HG03439 (cell line): ENCODE measurements around the gene BPHL.
"Not testable (repeated sequence)": the region's sequence is repeated elsewhere in the genome, so short reads cannot be mapped to it uniquely, and the experiment has no call there.

Experiments
- ATAC-seq: cut with Tn5 transposase; IDR thresholded peaks from one replicate; pipeline ENCODE4 v1.9.1; 2021; ENCODE audit warnings: mild to moderate bottlenecking, moderate library complexity; ENCODE audit not compliant: unreplicated experiment

The BPHL gene

DNA sequence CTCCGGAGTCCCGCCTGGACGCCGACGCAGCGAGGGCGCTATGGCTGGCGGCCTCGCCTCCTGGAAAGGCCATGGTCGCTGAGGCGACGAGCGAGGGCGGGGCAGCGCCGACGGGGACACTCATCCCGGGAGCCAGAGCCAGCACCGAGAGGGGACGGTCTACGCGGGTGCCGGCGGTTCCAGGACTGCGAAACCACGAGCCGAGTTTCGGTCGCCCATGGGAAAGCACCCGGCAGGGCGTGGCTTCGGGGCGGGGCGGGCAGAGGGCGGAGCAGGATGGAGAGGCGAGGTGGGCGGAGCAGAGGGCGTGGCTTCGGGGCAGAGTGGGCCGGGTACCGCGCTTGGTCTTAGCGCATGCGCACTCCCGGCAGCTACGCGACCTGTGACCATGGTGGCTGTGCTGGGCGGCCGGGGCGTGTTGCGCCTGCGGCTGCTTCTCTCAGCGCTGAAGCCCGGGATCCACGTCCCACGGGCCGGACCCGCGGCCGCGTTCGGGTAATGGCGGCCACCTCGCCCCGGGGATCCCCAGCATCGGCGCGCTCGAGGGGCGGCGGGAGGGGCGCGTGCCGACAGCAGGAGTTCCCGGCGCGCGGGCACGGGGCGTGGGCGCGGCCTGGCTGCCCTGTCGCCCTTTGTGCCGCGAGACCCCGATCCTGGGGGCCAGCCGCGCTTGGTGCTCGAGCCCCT, at the start of gene BPHL:
TSS of gene BPHL (plus strand) at position 359 of the 687 bp plus-strand sequence. CDS start at position 389, 30 bp downstream.
- ATAC-seq = peak; percentile 89

DNA sequence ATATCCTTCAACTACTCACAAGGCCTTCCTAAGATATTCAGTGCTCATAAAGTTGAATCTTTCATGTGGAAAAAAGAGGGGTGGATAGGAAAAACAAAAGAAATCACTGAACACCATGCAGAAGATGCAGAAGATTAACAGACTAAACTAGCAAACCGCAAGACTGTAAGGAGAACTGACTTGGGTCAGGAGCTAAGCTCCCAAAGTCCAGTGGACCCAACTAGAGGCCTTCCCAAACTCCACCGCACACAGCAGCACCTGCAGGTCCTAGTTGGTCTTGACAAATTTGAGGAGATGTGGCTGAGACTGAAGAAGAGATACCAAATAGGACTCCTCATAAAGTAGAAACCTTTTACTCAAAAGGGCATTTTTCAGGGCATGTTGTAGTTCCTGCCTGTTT, 46.9 kb upstream of the BPHL start:
- no peak for ATAC-seq

DNA sequence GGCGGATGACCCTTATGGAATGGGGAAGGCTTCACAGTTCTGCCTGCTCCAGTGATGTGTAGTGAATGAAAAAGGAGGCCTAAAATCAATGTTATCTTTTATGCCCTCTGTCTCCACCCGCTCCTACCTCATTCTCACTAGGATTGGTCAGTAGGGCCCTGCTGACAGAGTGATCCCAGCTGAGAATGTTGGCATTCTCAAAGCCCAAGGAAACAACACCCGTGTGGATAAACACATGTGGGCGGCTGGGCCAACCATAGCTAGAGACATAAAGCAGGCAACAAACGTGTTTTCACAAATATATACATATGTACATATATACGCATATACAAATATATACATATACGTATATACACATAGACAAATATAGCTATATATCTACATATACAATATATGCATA, 45.7 kb upstream of the BPHL start:
- ATAC-seq = no peak

DNA sequence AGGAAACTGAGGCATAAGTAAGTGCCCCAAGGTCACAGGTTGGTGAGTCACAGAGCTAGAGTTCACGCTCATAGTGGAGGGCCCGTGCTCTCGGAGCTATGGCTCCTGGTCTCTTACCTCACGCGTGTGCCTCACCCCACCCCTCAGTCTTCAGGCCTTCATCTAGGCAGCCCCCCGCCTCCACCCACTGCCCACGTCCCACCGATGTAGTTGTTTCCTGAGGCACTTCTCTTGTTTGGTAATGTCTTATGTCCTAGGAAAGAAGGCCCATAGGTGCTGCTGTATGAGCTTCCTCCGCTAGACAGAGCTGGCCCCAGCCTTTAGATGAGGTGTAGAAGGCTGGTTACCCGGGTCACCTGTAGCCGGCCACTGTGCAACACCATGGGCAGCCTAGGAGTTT, 45.1 kb upstream of the BPHL start:
- ATAC-seq = no peak

DNA sequence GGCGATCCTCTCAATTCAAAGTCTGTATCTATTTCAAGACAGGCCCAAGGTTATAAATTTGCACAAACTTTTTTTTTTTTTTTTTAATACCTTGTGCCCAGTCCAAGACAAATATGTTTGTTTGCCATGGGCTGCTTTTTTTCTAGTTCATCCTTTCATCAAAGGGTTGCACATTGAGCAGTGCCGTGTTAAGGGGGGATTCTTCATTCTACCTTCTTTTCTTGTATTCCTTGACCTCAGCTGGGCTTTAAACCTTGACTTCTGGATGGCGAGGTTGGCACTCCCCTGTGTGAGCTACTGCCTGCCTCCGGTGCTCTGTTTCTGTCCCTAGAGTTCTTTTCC, 42.8 kb upstream of the BPHL start:
- no peak for ATAC-seq

DNA sequence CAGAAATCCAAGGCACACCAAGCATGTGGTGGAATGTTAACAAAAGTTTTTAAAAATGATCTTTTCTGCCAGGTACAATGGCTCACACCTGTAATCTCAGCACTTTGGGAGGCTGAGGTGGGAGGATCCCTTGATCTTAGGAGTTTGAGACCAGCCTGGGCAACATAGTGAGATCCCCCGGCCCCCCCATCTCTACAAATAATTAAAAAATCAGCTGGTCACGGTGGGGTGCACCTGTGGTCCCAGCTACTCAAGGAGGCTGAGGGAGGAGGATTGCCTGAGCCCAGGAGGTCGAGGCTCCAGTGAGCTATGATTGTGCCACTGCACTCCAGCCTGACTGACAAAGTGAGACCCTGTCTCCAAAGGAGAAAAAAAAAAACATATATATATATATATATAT, 42.2 kb upstream of the BPHL start:
- no peak for ATAC-seq

DNA sequence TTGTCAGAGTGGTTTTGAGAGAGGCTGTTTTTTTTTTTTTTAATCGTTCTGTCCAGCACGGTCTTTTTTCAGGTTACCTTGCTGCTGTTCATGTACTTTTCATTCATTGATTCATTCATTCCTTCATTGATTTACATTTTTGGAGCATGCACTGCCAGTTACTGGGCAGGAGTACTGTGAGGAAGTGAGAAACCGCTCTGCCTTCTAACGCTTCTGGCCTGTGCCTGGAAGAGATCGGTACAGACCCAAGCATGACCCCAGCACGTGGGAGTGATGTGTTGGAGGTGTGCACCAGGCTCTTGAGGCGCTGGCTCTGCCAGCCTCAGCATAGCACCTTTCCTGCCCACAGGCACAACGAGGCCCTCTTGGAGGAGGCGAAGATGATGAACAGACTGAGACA, 41.1 kb upstream of the BPHL start:
- no peak for ATAC-seq

DNA sequence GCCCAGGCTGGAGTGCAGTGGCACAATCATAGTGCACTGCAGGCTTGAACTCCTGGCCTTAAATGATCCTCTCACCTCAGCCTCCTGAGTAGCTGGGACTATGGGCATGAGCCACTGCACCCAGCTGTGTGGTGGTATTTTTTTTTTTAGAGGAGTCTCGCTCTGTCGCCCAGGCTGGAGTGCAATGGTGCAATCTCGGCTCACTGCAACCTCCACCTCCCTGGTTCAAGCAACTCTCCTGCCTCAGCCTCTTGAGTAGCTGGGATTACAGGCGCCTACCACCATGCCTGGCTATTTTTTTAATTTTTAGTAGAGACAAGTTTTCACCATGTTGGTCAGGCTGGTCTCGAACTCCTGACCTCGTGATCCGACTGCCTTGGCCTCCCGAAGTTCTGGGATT, 39.6 kb upstream of the BPHL start:
- not testable (repeated sequence) for ATAC-seq

DNA sequence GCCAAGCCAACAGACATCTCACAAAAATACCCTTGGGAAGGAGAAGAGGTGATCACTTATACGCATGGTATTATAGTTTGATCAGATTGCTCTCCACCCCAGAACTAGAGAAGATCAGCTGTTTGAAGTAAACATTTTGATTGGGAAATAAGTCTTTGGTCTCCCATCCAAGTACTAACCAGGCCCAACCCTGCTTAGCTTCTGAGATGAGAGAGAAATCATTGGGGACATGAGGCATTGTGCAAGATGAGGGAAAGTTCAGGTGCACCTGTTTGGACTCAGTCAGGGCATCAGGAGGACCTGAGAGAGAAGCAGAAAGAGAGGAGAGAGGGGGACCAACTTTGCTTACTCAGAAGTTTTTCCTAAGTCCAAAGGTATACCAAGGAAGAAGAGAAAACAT, 38.8 kb upstream of the BPHL start:
- ATAC-seq = no peak

DNA sequence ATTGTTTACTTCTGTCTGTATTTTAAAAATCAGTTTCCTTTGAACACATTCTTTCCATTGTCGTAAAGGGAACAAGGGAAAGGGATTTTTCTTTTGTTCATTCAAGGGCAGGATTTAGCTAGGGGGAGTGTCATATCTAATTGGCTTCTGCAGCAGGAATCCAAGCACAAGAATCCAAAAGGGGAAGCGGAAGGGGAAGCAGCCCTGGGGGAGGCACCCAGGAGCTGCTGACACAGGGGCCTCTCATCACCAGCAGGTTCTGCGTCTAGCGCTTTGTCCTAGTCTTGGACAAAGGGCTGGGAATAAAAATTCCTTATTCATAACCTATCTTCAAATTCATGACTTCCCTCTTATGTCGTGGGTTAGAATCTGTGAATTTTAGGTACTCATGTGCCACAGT, 36.6 kb upstream of the BPHL start:
- no peak for ATAC-seq

DNA sequence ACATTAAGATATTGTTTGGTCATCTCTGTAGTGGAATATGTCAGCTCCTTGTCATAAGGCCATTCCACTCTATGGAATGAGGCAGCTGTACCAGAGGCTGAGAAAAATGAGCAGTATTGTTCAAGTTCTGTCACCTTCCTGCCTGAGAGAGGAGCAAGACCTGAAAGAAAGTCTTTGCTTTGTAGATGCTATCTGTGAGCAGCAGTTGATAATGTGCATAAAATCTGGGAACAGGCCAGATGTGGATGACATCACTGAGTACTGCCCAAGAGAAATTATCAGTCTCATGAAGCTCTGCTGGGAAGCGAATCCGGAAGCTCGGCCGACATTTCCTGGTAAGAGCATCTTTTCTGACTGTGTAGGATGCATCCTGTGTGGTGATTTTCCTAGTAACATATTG, 33.4 kb upstream of the BPHL start:
- no peak for ATAC-seq

DNA sequence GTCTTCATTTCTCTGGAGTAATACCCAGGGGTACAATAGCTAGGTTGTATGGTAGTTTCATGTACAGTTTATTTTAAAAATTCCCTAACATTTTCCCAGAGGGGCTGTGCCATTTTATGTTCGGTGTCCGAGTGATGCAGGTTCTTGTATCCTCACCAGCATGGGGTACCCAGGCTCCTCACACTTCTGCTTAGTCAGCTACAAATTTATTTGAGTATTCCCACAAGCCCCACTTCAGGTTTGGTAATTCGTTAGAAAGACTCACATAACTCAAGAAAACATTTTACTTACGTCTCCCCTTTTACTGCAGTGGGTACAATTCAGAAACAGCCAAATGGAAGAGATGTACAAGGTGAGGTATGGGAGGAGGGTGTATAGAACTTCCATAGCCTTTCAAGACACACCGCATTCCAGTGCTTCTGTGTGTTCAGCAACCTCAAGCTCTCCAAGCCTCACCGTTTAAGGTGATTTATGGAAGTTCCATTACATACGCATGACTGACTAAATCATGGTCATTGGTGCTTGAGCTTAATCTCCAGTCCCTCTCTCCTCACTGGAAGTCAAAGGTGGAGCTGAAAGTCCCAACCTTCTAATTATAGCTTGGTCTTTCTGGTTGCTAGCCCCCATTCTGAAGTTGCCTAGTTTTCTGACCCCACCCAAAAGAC, 32.1 kb upstream of the BPHL start:
- no peak for ATAC-seq

DNA sequence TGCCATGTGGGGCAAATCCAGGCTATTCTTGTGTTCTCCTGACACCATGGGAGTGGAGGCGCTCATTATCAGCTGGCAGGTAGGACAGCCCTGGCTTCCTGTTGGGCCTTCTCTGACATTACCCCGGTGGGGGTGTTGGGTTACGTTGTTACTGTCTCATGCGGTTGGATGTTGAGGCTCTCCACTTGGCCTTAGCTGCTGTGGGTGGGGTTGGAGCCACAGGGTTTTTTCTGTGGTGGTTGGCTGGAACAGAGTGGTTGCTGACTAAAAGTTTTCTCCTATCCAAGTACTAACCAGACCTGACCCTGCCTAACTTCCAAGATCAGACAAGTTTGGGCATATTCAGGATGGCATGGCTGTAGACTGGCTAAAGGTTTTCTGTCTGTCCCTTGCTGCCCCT, 30.1 kb upstream of the BPHL start:
- no peak for ATAC-seq

DNA sequence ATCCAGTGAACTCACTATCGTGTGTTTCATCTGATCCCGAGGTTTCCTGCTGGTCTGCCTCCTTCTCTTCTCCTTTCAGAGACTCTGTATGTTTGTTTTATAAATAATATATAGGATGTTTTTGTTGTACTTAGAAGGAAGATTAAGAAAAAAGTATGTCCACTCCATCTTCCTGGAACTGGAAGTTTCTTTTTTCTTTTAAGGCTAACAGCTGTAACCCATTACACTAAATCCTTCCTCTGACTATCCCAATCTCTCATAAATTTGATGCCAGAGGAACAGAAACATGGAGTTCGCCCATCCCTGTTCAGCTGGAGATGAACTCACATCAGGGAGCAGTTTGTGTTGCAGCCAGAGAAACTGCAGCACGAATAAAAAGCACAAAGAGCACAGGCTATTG, 29.5 kb upstream of the BPHL start:
- ATAC-seq = no peak

DNA sequence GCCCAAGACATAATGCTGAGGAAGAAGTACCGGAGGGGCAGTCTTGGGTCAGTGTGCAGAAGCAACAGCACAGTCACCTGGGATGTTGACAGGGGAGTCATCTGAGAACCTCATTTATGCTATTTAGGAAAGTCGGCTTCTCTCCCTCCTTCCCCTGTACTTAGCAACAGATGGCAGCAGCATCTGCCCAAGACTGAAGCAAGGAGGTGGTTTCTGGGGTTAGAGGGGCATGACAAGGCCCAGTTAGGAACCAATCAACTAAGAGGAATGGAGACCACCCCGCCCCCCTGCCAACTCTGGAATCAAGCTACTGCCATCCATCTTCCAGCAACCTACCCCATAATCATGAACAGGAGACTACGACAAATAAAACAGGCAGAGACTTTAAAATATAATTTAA, 28.5 kb upstream of the BPHL start:
- ATAC-seq = no peak

DNA sequence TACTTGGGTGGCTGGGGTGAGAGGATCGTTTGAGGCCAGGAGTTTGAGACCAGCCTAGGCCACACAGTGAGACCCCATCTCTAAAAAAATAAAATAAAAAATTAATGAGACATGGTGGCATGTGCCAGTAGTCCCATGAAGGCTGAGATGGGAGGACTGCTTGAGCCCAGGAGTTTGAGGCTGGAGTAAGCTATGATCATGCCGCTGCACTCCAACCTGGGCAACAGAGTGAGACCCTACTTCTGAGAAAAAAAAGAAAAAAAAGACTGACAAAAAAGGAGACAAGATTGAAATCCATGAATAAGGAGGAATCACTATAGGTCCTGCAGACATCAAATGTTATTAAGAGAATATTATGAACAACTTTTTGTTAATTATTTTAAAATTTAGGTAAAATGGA, 23.7 kb upstream of the BPHL start:
- ATAC-seq = no peak

DNA sequence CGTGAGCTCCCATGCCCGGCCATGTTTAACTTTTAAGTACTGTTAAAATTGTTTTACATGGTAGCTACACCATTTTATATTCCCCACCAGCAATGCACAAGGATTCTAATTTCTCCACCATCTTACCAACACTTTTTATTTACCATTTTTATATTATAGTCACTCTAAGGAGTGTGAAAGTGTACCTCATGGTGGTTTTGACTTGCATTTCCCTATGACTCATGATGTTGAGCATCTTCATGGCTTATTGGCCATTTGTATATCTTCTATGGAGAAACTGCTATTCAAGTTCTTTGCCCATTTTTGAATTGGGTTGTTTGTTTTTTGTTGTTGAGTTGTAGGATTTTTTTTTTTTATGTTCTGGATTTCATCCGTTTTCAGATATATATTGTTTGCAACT, 15.6 kb upstream of the BPHL start:
- no peak for ATAC-seq

DNA sequence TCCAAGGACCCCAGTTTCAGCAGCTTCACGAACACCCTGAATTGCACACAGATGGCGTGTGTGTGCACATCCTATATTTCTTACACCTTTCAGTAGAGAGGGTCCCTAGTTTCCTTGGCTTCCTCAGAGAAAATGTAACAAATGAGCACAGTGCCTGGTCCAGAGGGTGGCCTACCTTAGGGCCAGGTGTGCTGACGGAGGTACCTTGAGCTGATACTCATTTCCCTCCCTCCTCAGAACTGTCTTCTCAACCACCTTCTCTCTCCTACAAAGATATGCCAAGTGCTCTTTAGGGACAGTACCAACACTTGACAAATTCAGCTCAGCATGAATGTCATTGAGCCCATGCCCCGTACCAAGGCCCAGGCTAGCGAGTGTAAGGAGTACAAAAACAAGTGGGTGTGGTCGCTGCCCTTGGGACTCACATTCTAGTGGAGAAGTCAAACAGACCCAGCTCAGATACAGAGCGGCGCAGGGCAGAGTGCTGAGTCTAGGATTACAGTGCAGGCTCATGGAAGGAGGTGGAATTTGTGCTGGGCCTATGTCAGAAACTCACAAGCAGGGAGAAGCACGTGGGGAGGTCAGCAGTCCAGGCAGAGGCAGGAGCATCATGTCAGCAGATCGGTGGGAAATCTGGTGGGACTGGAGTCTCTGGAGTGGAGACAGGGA, 9.6 kb upstream of the BPHL start:
- ATAC-seq = no peak

DNA sequence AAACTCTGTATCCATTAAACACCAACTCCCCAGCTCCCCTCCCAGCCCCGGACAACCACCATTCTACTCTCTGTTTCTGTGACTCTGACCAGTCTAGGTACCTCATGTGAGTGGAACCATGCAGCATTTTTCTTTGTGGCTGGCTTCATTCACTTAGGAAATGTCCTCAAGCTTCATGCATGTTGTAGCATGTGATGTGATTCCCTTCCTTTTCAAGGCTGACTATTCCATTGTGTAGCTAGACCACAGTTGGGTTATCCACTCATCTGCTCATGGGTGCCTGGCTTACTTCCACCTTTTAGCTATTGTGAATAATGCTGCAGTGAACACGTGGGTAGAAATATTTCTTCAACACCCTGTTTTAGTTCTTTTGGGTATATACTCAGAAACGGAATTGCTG, 8.8 kb upstream of the BPHL start:
- no peak for ATAC-seq

DNA sequence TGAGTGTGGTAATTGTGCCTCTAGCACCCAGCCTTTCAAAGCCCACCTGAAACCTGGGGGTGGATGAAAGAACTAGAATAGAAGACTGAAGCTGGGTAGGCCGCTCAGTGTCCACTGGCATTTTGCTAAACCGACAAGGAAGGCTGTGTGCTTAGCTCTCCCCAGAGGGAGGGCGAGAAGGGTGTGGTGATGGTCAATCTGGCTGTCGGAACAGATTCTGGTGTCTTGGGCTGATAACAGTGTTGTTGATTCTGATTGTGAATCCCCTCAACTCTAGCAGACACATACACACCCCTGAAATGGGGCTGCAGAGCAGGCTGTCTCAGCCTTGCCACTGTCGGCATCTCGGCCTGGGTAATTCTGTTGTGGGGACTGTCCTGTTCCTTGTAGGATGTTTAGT, 4.1 kb upstream of the BPHL start:
- ATAC-seq = no peak

DNA sequence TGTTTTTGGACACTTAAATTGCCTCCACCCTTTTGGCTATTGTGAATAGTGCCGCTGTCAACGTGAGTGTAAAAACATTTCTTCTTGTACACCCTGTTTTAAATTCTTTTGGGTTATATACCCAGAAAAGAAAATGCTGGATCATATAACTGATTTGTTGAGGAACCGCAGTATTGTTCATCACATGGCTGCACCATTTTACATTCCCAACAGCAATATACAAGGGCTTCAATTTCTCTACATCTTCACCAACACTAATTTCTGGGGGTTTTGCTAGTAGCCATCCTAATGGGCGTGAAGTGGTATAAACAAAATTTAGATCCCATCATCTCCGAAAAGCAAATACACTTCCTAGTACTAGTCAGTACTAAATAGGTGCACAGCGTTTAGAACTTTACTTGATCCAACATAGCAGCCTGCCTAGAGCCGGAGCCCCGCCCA, 579 bp upstream of the BPHL start:
- no peak for ATAC-seq

DNA sequence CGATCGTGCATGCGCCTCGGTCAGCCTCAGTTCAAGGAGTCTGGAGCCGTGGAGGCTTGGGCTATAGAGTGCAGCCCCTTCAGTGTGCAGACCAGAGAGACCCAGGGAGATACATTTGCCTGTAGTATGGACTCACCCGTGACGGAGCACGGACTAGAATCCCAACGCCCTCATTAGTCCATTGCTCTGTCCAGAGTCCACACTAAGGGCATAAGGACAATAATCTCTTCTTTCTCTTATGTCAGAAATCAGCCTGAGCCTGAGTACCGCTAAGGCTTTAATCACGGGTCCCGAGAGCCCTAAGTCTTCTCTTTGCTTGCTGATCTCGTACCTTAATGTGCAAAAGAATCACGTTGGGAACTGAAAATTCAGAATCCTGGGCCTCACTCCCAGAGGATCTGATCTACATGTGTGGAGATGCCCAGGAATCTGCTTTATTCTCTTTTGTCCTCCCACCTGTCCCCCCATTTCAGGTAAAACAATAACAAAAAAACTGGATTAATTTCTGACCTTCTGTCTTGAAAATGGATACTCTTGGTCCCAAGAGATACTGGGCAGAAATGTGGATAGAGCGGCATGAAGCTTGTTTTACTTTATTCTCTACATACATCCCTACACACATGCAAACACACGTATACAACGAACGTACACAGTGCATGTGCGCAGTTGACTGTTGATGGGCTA, 671 bp downstream of the BPHL start:
- peak; percentile 31 for ATAC-seq
